HG02763 (cell line): Measurements from ENCODE around the gene TUBGCP3.
"Not testable (repeated sequence)": the region's sequence is repeated elsewhere in the genome, so short reads cannot be mapped to it uniquely, and the experiment has no call there.

Source experiments
- ATAC-seq: cut with Tn5 transposase; IDR thresholded peaks from one replicate; pipeline ENCODE4 v1.9.1; 2021; ENCODE audit warnings: mild to moderate bottlenecking, moderate library complexity; ENCODE audit not compliant: unreplicated experiment

The TUBGCP3 gene

DNA sequence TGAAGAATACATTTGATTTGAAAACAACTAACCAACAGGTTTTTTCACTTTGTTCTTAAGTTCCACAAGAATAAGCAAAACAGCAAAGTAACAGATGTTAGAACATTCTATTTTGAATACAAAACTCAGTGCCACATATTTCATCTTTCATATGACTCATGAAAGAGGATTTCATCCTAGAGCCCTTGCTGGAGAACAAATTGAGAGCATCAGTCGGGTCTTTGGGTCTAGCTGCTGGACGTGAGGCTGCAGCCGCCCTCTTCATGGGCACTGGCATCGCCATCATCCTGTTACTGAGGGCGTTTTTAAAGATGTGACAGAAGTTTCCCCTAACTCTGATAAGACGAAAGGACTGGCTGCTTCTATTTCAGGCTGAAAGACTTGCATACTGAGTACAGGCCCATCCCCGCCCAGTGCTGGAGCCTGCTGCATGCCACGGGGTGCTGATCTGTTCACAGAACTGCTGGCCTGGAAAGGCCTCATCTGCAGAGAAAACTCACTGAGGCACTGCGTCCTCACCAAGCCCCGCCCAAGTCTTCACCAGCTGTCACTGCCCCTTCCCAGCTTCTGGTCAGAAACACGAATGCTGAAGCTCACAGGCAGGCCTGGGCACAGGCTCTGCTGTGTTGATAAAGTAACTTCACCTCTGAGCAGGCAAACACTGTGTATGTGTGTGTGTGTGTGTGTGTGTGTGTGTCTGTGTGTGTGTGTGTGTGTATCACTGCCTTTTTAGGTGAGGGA is 101.4 kb downstream of the TUBGCP3 start:
- ATAC-seq: no peak

DNA sequence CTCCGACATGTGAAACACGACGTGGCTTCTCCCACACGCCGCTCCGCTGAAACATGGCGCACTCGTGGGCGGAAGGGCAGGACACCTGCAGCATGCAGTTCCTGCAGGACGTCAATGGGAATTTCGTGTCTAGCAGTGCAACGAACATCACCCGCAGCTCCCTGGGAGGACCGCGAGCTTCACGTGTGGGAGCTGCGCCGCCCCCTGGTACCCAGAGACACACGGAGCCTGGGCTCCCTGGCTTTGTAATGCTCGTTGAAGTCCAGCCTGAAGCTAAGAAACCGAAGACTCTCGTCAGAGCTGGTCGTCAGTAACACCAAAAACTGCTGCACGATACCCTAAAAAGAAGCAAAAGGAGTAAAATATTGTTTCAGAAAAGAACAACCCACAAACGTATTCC is 102.1 kb downstream of the TUBGCP3 start:
- ATAC-seq: not testable (repeated sequence)

DNA sequence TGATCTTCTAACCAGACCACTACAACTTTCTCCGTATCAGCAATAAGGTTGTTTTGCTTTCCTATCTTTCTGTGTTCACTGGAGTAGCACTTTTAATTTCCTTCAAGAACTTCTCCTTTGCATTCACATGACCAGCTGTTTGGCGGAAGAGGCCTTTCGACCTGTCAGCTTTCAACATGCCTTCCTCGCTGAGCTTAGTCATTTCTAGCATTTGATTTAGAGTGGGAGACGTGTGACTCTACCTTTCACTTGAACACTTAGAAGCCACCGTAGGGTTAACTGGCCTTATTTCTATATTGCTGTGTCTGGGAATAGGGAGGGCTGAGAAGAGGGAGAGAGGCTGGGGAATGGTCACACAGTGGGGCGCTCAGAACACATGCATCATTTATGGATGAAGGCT is 104.7 kb downstream of the TUBGCP3 start:
- no peak for ATAC-seq

DNA sequence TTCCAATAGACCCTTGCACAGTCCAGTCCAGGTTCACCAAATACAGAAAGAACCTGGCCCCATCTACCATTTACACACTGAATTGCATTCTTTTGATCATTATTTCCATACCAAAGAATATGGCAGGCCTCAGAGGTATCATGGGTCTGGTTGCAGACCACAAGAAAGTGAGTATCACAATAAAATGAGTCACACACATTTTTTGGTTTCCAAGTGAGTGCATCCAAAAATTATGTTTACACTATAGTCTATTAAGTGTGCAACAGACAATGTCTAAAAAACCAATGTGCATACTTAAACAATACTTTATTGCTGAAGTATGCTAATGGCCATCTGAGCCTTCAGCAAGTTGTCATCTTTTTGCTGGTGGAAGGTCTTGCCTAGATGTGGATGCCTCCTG is 106.5 kb downstream of the TUBGCP3 start:
- no peak for ATAC-seq

DNA sequence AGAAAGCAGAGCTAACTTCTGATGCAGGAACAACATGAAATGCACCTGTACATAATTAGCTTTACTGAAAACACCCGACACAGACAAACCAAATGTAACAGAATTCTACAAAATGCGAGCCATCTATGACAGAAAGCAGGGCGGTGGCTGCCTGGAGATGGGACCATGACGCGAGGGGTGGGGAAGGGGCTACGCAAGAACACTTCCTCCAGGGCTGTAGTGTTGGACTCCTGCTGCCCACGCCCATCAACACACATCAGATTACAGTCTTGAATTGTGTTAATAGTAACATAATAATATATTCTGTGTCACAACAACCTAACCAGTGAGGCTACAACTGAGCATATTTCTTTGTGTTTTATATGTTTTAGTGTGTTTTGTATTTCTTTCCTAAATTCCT is 108.6 kb downstream of the TUBGCP3 start:
- no peak for ATAC-seq

GRCh38 chr13:112477070-112477619 is 110.8 kb downstream of the TUBGCP3 start:
- ATAC-seq: no peak

- no peak for ATAC-seq
Observed at GRCh38 chr13:112475889-112476288, 112.1 kb downstream of the TUBGCP3 start.

GRCh38 chr13:112474869-112475268 is 113.1 kb downstream of the TUBGCP3 start:
- no peak for ATAC-seq

DNA sequence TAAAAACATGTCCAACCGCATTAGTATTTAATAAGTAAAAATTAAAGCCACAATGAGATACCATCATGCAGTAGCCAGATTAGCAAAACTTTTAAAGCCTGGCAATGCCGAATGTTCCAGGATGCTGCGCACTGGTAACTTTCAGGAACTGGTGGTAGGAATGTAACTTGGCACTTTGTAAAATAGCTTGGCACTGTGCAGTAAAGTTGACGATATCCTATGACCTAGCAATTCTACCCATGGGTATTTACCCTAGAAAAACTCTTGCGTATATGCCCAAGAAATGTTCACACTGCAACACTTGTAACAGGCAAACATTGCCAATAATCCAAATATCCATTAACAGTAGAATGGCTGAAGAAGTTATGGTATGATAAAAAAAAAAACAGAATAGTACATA is 114.1 kb downstream of the TUBGCP3 start:
- no peak for ATAC-seq

DNA sequence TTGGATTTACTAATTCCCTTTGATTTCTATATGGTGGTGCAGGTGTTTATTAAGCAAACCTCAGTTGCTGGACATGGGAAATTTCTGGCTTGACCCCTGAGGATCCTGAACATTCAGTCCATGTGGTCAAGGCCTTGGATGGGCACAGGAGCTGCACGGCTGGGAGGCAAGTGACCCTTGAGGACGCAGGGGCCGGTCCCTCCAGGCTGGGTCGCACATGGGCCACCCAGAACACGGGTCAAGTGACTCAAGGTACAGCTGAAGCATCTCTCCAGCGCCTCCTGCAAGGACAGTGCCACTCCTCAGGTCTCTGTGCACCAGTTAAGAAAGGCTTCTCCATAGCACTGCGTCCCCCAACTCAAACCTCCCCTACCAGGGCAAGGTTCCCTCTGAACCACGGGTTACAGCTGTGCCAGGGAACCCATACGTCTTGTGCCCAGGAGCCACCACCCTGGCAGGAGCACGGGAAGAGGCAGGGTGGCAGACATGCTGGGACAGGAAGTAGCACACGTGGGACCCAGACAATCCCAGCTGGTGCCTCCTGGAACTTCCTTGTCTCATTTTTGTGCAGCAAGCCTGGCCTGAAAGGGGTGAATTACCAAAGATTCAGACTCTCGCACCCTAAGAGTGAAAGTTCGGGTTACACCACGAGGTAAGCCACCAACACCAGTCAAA is 118.7 kb downstream of the TUBGCP3 start:
- ATAC-seq: no peak

DNA sequence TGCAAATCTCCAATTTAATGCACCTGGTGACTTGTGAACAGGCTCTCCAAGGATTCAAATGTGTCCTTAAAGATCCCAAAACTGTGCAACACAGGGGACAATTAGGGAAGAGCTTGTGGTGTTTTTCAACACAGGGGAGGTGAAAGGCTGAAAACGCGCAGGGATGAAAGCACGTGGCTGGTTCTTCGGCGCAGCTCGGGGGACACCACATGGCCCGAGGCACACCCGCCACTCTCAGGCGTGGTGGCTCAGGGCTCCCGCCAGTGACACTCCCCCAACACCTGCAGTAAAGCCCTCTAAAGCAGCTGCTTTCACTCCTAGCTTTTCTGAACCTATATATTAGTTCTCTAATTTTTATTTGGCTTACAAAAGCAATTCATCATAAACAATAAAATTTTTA is 119.9 kb downstream of the TUBGCP3 start:
- ATAC-seq: no peak

DNA sequence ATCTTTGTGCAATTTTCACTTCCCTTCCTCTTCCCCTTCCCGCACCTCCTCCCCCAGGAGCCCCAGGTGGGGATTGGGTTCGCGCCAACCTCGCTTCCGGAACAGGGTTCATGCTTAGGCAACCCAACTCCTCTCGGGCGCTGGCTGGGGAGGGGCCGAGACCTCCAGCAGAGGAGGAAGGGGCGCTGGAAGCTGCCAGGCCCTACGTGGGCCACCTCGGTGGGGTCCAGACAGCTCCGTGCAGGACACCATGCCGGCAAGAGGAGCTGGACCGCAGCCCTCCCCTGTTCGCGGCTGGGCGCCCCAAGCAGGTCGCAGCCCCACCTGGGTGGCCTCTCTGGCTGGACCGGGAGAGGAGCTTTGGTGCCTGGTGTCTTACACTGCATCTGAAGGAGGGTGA is 120.7 kb downstream of the TUBGCP3 start:
- ATAC-seq: no peak

GRCh38 chr13:112466132-112467058 is 121.6 kb downstream of the TUBGCP3 start:
- no peak for ATAC-seq

DNA sequence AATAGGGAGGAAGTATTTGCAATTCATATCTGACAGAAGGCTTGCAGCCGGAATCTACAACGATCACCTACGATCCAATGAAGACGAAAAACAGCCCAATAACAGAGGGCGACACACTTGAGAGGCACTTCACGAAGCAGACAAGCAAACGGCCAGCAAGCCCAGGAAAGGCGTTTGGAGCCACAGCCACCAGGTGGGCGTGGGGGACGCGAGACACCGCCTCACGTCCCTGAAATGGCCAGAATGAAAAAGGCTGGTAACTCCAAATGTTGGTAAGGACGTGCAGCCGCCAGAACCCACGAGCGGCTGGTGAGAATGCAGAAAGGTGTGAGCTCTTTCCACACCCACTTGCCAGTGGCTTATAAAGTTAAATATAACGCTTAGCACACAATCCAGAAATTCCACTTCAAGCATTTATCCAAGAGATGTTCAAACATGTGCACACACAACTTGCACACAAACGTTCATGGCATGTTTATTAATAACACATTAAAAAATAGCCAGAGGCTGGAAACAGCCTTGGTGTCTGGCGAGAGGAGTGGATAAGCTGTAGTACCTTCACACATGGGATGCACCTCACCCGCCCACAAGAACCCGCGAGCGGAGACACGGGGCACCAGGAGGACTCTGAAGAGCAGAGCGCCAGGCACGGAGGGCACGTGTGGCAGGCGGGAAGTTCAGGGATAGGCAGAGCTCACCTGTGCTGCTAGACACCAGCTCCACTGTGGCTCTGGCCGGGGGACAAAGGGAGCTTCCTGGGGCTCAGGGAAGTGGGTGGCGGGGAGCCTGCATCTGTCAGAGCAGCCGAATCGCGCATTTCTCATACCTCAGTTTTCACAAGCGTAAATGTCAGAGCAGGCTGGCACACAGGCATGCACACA is 122.5 kb downstream of the TUBGCP3 start:
- ATAC-seq: no peak

DNA sequence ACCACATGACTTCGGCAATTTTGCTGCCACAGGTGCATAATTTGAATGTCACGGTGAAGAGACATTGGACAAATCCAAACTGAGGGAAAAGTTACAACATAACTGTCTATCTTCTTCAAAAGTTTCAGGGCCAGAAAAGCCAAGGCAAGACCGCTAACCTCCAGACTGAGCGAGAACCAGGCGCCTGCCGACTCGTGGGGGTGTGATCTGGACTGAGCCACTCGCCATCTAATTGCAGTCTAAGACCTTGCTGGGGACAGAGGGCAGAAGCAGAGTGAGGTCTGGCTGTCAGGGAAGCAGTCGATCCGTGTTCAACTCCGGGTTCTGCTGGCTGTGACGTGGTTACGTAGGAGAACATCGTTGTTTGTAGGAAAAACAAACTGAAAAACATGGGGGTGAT is 123.2 kb downstream of the TUBGCP3 start:
- ATAC-seq: no peak

GRCh38 chr13:112462408-112462807 is 125.5 kb downstream of the TUBGCP3 start:
- ATAC-seq: no peak

DNA sequence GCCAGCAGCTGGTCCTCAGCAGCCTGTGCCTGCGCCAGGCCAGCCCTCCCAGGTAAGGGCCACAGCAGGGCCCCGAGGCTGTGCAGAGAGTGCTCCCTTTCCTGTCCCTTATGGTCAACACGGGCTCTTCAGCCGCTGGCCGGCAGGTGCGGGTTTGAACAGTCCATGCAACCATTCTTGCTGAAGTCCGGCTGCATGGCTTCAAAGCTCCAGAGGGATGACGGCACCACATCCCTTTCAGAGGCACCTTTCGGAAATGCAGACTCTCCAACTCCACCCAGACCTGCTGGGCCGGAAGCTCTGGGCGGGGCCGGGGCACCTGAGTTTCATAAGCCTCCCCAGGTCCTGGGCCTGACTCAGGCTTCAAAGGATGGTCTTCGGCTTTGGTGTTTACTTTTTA is 130.5 kb downstream of the TUBGCP3 start:
- no peak for ATAC-seq

GRCh38 chr13:112457081-112457480 is 130.9 kb downstream of the TUBGCP3 start:
- ATAC-seq: no peak

DNA sequence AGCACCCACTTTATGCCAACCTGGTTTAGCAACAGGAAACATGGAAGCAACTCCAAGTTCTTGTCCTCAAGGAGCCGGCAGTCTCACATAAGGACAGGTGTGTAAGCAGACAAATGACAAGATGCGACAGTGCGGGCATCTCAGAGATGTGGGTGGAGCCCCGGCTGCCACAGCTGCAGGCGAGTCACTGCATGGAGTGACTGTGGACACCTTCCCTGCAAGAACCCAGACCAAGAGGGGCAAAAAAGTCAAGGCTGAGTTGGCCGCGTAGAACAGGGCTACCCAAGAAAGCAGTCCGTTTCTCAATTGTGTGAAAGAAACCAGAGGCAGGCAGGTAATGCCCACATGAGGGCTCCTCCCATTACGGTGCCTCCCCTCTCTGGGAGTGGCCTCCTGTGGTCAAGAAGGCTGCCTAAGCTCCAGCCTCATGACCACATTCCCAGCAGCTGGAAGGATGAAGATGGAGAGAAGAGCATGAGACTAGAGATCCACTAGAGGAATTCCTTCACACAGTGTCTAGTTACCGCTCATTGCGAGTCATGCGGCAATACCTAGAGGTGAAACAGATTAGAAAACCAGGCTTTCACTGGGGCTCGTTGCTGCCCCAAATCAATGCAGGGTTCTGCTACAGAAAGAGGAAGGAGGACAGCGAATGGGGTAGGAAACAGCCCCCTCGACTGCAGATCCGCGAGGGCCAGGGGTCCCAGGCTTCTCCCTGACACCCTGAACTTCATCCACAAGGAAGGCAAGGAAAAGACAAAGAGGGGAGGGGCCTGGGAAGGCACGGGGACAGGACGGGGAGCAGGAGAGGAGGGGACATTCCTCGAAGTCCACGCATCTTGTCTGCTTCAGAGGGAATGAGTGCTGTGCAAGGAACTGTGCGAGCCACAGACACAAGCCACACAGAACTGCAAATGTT is 131.6 kb downstream of the TUBGCP3 start:
- ATAC-seq: no peak
